HepG2 (cell line): ENCODE measurements around the gene SMAD7. TPM values are rescaled to one million over a fixed set of nuclear protein-coding genes. Genes with fewer than 3 reads are reported as not detected.

Experiments
- FOSL1 ChIP-seq: sonication (generic); formaldehyde crosslinking; IDR thresholded peaks from 2 replicates; pipeline ENCODE4 v1.9.0; 2021; ENCODE audit warnings: missing genetic modification reagents, borderline replicate concordance
- JUNB ChIP-seq: sonication (generic); formaldehyde crosslinking; IDR thresholded peaks from 2 replicates; pipeline ENCODE4 v1.8.0; 2022; ENCODE audit warnings: missing genetic modification reagents, mild to moderate bottlenecking, borderline replicate concordance
- LCORL ChIP-seq, 2 experiments: fragments of 450-650 bp in 1 of 2; sonication (generic) in 1 of 2; formaldehyde crosslinking in 1 of 2; IDR thresholded peaks; 2 replicates each; pipeline versions ENCODE4 v1.5.0 to v1.6.1; 2017 to 2020; ENCODE audit warnings: antibody characterized with exemption in 1 of 2, missing genetic modification reagents in 1 of 2
- NFKB2 ChIP-seq: sonication (generic); formaldehyde crosslinking; IDR thresholded peaks from 2 replicates; pipeline ENCODE4 v1.4.0; 2020; ENCODE audit warnings: missing genetic modification reagents, borderline replicate concordance
- NRL ChIP-seq: sonication (generic); formaldehyde crosslinking; IDR thresholded peaks from 2 replicates; pipeline ENCODE4 v1.5.0; 2020; ENCODE audit warnings: missing genetic modification reagents, mild to moderate bottlenecking, moderate library complexity, borderline replicate concordance
- PHF8 ChIP-seq: sonication (generic); formaldehyde crosslinking; IDR thresholded peaks from 2 replicates; pipeline ENCODE4 v1.5.0; 2020; ENCODE audit warnings: missing genetic modification reagents
- RARG ChIP-seq: sonication (generic); formaldehyde crosslinking; IDR thresholded peaks from 2 replicates; pipeline ENCODE4 v1.4.0; 2020; ENCODE audit warnings: low read depth, mild to moderate bottlenecking, missing genetic modification reagents
- RBAK ChIP-seq: sonication (generic); formaldehyde crosslinking; IDR thresholded peaks from 2 replicates; pipeline ENCODE4 v1.5.1; 2020; ENCODE audit warnings: mild to moderate bottlenecking, missing genetic modification reagents
- SAP130 ChIP-seq: IDR thresholded peaks from 2 replicates; pipeline ENCODE4 v1.6.1; 2016; ENCODE audit warnings: low read depth
- YEATS4 ChIP-seq: sonication (generic); formaldehyde crosslinking; IDR thresholded peaks from 2 replicates; pipeline ENCODE4 v1.4.0; 2020; ENCODE audit warnings: missing genetic modification reagents, borderline replicate concordance
- ZFP41 ChIP-seq: sonication (generic); formaldehyde crosslinking; IDR thresholded peaks from 2 replicates; pipeline ENCODE4 v1.4.0; 2020; ENCODE audit warnings: mild to moderate bottlenecking, missing genetic modification reagents, borderline replicate concordance
- ZSCAN25 ChIP-seq: sonication (generic); formaldehyde crosslinking; IDR thresholded peaks from 2 replicates; pipeline ENCODE4 v1.8.0; 2022; ENCODE audit warnings: mild to moderate bottlenecking, missing genetic modification reagents
- polyA plus RNA-seq, 8 experiments: library from polyadenylated mRNA; depleted of rRNA in 3 of 8; stranded (reverse) in 7 of 8; unstranded in 1 of 8; fragments of >200 nt; fragmentation: Illumina TruSeq in 4 of 8; extraction: Trizol in 4 of 8; gene quantifications; 2 replicates each; pipeline versions ENCODE4 v1.2.1 to v1.2.3, GENCODE V29; 2011 to 2016; ENCODE audit warnings: low read depth in 4 of 8, missing spikeins in 1 of 8, mixed read lengths in 1 of 8; ENCODE audit not compliant: insufficient read depth in 1 of 8
- total RNA-seq, 5 experiments: library from RNA; depleted of rRNA; stranded (reverse); fragments of >200 nt; fragmentation: Illumina TruSeq; extraction: Trizol; gene quantifications; 2 replicates each; pipeline ENCODE4 v1.2.3, GENCODE V29; 2016; ENCODE audit warnings: low read depth in 1 of 5
- TF ChIP-seq, protein P1 (sequence below): sonication (generic); formaldehyde crosslinking; IDR thresholded peaks from 2 replicates; pipeline ENCODE4 v1.4.0; 2020; ENCODE audit warnings: missing genetic modification reagents
- TF ChIP-seq, protein P2 (sequence below): sonication (generic); formaldehyde crosslinking; IDR thresholded peaks from 2 replicates; pipeline ENCODE4 v1.4.0; 2020; ENCODE audit warnings: missing genetic modification reagents, borderline replicate concordance
- TF ChIP-seq, protein P3 (sequence below): sonication (generic); formaldehyde crosslinking; IDR thresholded peaks from 2 replicates; pipeline ENCODE4 v1.5.0; 2020; ENCODE audit warnings: missing genetic modification reagents, mild to moderate bottlenecking, borderline replicate concordance
- TF ChIP-seq, protein P4 (sequence below): sonication (generic); formaldehyde crosslinking; IDR thresholded peaks from 2 replicates; pipeline ENCODE4 v1.5.1; 2020; ENCODE audit warnings: mild to moderate bottlenecking, moderate library complexity, missing genetic modification reagents

SMAD7 gene
- total and polyA plus RNA-seq, 2 of the 13 experiments (the other 11 are each of a cell fraction or from before 2014, with no cell fraction given): 17.4 to 24.7 TPM

DNA sequence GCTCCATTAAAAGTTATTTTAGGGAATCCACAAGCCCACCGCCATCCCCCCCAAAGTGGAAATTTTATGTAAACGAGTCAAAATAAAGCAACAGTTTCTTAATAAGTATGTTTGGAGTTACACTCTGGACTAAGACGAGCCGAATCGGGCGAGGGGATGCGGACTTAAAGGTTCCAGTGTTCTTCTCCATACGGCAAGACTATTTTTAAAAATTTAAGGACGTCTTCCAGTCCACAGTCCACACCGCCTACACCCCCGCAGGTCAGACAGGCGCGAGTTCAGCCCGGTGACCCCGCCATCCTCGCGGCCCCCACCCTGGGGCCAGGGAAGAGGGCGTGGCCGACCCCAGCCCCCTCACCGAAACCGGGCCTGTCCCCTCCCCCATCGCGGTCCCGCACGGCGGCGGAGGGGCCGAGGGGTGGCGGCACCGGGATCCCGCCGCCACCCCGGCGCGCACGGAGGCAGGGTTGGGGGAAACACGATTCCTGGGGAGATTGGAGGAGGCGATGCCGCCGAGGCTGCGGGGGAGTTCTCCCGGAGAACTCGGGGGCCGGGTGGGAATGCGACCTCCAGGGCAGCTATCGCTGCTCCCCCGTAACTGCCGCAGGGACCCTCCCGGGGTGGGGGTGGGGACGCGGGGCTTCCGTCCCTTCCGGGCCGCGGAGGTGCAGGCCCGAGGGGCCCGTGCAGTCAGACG lies 24.5 kb upstream of the SMAD7 start (continued):
- TF ChIP-seq, protein P1, sequence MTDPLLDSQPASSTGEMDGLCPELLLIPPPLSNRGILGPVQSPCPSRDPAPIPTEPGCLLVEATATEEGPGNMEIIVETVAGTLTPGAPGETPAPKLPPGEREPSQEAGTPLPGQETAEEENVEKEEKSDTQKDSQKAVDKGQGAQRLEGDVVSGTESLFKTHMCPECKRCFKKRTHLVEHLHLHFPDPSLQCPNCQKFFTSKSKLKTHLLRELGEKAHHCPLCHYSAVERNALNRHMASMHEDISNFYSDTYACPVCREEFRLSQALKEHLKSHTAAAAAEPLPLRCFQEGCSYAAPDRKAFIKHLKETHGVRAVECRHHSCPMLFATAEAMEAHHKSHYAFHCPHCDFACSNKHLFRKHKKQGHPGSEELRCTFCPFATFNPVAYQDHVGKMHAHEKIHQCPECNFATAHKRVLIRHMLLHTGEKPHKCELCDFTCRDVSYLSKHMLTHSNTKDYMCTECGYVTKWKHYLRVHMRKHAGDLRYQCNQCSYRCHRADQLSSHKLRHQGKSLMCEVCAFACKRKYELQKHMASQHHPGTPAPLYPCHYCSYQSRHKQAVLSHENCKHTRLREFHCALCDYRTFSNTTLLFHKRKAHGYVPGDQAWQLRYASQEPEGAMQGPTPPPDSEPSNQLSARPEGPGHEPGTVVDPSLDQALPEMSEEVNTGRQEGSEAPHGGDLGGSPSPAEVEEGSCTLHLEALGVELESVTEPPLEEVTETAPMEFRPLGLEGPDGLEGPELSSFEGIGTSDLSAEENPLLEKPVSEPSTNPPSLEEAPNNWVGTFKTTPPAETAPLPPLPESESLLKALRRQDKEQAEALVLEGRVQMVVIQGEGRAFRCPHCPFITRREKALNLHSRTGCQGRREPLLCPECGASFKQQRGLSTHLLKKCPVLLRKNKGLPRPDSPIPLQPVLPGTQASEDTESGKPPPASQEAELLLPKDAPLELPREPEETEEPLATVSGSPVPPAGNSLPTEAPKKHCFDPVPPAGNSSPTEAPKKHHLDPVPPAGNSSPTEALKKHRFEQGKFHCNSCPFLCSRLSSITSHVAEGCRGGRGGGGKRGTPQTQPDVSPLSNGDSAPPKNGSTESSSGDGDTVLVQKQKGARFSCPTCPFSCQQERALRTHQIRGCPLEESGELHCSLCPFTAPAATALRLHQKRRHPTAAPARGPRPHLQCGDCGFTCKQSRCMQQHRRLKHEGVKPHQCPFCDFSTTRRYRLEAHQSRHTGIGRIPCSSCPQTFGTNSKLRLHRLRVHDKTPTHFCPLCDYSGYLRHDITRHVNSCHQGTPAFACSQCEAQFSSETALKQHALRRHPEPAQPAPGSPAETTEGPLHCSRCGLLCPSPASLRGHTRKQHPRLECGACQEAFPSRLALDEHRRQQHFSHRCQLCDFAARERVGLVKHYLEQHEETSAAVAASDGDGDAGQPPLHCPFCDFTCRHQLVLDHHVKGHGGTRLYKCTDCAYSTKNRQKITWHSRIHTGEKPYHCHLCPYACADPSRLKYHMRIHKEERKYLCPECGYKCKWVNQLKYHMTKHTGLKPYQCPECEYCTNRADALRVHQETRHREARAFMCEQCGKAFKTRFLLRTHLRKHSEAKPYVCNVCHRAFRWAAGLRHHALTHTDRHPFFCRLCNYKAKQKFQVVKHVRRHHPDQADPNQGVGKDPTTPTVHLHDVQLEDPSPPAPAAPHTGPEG (CRISPR knock-in tag): no peak
- TF ChIP-seq, protein P2, sequence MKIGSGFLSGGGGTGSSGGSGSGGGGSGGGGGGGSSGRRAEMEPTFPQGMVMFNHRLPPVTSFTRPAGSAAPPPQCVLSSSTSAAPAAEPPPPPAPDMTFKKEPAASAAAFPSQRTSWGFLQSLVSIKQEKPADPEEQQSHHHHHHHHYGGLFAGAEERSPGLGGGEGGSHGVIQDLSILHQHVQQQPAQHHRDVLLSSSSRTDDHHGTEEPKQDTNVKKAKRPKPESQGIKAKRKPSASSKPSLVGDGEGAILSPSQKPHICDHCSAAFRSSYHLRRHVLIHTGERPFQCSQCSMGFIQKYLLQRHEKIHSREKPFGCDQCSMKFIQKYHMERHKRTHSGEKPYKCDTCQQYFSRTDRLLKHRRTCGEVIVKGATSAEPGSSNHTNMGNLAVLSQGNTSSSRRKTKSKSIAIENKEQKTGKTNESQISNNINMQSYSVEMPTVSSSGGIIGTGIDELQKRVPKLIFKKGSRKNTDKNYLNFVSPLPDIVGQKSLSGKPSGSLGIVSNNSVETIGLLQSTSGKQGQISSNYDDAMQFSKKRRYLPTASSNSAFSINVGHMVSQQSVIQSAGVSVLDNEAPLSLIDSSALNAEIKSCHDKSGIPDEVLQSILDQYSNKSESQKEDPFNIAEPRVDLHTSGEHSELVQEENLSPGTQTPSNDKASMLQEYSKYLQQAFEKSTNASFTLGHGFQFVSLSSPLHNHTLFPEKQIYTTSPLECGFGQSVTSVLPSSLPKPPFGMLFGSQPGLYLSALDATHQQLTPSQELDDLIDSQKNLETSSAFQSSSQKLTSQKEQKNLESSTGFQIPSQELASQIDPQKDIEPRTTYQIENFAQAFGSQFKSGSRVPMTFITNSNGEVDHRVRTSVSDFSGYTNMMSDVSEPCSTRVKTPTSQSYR (CRISPR knock-in tag): peak; percentile 20; the same call in 1 of the 2 replicates
- TF ChIP-seq PHF8 (CRISPR knock-in tag): peak; percentile 35; the same call in 1 of the 2 replicates
- TF ChIP-seq ZFP41 (CRISPR knock-in tag): no peak
- TF ChIP-seq RBAK: no peak
- TF ChIP-seq YEATS4: peak; percentile 10; the same call in 1 of the 2 replicates
- peak; percentile 45; the same call in 1 of the 2 replicates for TF ChIP-seq NRL
- TF ChIP-seq JUNB: no peak
- TF ChIP-seq RARG: no peak
- TF ChIP-seq LCORL (IDR thresholded peaks at IDR 0.05): no peak
- TF ChIP-seq LCORL (CRISPR knock-in tag; IDR thresholded peaks at IDR 0.05): 0 out of 2 replicates have a peak, but pooled peaks have one; percentile 42
- TF ChIP-seq SAP130 (CRISPR knock-in tag): peak; percentile 9; the same call in 1 of the 2 replicates
- TF ChIP-seq ZSCAN25 (CRISPR knock-in tag): 0 out of 2 replicates have a peak, but pooled peaks have one; percentile 13
- TF ChIP-seq, protein P3, sequence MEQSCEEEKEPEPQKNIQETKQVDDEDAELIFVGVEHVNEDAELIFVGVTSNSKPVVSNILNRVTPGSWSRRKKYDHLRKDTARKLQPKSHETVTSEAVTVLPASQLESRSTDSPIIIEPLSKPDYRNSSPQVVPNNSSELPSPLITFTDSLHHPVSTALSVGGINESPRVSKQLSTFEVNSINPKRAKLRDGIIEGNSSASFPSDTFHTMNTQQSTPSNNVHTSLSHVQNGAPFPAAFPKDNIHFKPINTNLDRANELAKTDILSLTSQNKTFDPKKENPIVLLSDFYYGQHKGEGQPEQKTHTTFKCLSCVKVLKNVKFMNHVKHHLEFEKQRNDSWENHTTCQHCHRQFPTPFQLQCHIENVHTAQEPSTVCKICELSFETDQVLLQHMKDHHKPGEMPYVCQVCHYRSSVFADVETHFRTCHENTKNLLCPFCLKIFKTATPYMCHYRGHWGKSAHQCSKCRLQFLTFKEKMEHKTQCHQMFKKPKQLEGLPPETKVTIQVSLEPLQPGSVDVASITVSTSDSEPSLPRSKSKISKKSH: no peak
- TF ChIP-seq FOSL1: no peak
- TF ChIP-seq NFKB2 (CRISPR knock-in tag): peak; percentile 12; the same call in 1 of the 2 replicates
- TF ChIP-seq, protein P4, sequence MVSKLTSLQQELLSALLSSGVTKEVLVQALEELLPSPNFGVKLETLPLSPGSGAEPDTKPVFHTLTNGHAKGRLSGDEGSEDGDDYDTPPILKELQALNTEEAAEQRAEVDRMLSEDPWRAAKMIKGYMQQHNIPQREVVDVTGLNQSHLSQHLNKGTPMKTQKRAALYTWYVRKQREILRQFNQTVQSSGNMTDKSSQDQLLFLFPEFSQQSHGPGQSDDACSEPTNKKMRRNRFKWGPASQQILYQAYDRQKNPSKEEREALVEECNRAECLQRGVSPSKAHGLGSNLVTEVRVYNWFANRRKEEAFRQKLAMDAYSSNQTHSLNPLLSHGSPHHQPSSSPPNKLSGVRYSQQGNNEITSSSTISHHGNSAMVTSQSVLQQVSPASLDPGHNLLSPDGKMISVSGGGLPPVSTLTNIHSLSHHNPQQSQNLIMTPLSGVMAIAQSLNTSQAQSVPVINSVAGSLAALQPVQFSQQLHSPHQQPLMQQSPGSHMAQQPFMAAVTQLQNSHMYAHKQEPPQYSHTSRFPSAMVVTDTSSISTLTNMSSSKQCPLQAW (CRISPR knock-in tag): no peak
